H9 (cell line): ENCODE measurements around the gene BIN1. TPM values are rescaled to one million over a fixed set of nuclear protein-coding genes. Genes with fewer than 3 reads are reported as not detected.

Experiments used
- DNase-seq: peaks from one replicate; pipeline ENCODE4 v3.0.0-alpha.2; 2017
- H2AFZ ChIP-seq: one replicate; pipeline ENCODE4 v1.6.1; 2013; ENCODE audit warnings: mild to moderate bottlenecking, low read length, control low read depth, moderate library complexity
- H2AK5ac ChIP-seq: 2 replicates; pipeline ENCODE4 v1.6.1; 2013; ENCODE audit warnings: low read length, control low read depth, mixed read lengths; ENCODE audit not compliant: insufficient read length
- H2BK120ac ChIP-seq: one replicate; pipeline ENCODE4 v1.6.1; 2013; ENCODE audit warnings: low read depth, mild to moderate bottlenecking, low read length, control low read depth, inconsistent platforms; ENCODE audit not compliant: poor library complexity, severe bottlenecking
- H2BK12ac ChIP-seq: 2 replicates; pipeline ENCODE4 v1.6.1; 2013; ENCODE audit warnings: low read length, control low read depth, mixed read lengths, low read depth; ENCODE audit not compliant: insufficient read length
- H2BK15ac ChIP-seq: 2 replicates; pipeline ENCODE4 v1.6.1; 2013; ENCODE audit warnings: low read depth, low read length, control low read depth
- H2BK20ac ChIP-seq: one replicate; pipeline ENCODE4 v1.6.1; 2013; ENCODE audit warnings: low read depth, mild to moderate bottlenecking, low read length, control low read depth, inconsistent platforms; ENCODE audit not compliant: poor library complexity, severe bottlenecking
- H2BK5ac ChIP-seq: 2 replicates; pipeline ENCODE4 v1.6.1; 2013; ENCODE audit warnings: low read length, control low read depth, mixed read lengths; ENCODE audit not compliant: insufficient read length
- H3K14ac ChIP-seq: 2 replicates; pipeline ENCODE4 v1.6.1; 2013; ENCODE audit warnings: low read length, control low read depth; ENCODE audit not compliant: insufficient read depth
- H3K18ac ChIP-seq: 2 replicates; pipeline ENCODE4 v1.6.1; 2013; ENCODE audit warnings: low read depth, mild to moderate bottlenecking, mixed read lengths, low read length, control low read depth; ENCODE audit not compliant: insufficient read length
- H3K23ac ChIP-seq: 2 replicates; pipeline ENCODE4 v1.6.1; 2013; ENCODE audit warnings: low read length, control low read depth, mixed read lengths, low read depth; ENCODE audit not compliant: insufficient read length
- H3K23me2 ChIP-seq: 2 replicates; pipeline ENCODE4 v1.6.1; 2013; ENCODE audit warnings: low read depth, mild to moderate bottlenecking, mixed read lengths, low read length, control low read depth; ENCODE audit not compliant: insufficient read length, poor library complexity, severe bottlenecking
- H3K27ac ChIP-seq: 2 replicates; pipeline ENCODE4 v1.5.1; 2013; ENCODE audit warnings: low read length, control low read depth, mixed read lengths, low read depth; ENCODE audit not compliant: insufficient read length
- H3K27me3 ChIP-seq: 2 replicates; pipeline ENCODE4 v1.6.1; 2013; ENCODE audit warnings: low read length, control low read depth, inconsistent platforms; ENCODE audit not compliant: insufficient read depth
- H3K4ac ChIP-seq: 2 replicates; pipeline ENCODE4 v1.6.1; 2013; ENCODE audit warnings: low read depth, mild to moderate bottlenecking, control low read depth, inconsistent platforms, low read length, moderate library complexity
- H3K4me1 ChIP-seq: 2 replicates; pipeline ENCODE4 v1.6.1; 2013; ENCODE audit warnings: low read length, control low read depth, inconsistent platforms; ENCODE audit not compliant: insufficient read depth
- H3K4me2 ChIP-seq: 2 replicates; pipeline ENCODE4 v1.6.1; 2013; ENCODE audit warnings: low read length, control low read depth, mixed read lengths; ENCODE audit not compliant: insufficient read length, insufficient read depth
- H3K56ac ChIP-seq: 2 replicates; pipeline ENCODE4 v1.6.1; 2013; ENCODE audit warnings: low read depth, mild to moderate bottlenecking, mixed read lengths, low read length, control low read depth; ENCODE audit not compliant: insufficient read length
- H3K79me1 ChIP-seq: 2 replicates; pipeline ENCODE4 v1.6.1; 2013; ENCODE audit warnings: low read depth, mild to moderate bottlenecking, moderate library complexity, low read length, control low read depth, inconsistent platforms; ENCODE audit not compliant: insufficient read depth, poor library complexity, severe bottlenecking
- H3K79me2 ChIP-seq: 2 replicates; pipeline ENCODE4 v1.6.1; 2013; ENCODE audit warnings: low read length, control low read depth, inconsistent platforms; ENCODE audit not compliant: insufficient read depth
- H3K9ac ChIP-seq: 2 replicates; pipeline ENCODE4 v1.6.1; 2013; ENCODE audit warnings: low read length, control low read depth, mixed read lengths; ENCODE audit not compliant: insufficient read length; ENCODE audit errors: extremely low read depth
- H3K9me3 ChIP-seq: one replicate; pipeline ENCODE4 v1.6.1; 2013; ENCODE audit warnings: low read depth, low read length, inconsistent platforms; ENCODE audit not compliant: control insufficient read depth
- H3T11ph ChIP-seq: one replicate; pipeline ENCODE4 v1.6.1; 2013; ENCODE audit warnings: mild to moderate bottlenecking, low read length, control low read depth, inconsistent platforms
- H4K20me1 ChIP-seq: one replicate; pipeline ENCODE4 v1.6.1; 2013; ENCODE audit not compliant: control insufficient read depth, insufficient read length, insufficient read depth
- H4K5ac ChIP-seq: 2 replicates; pipeline ENCODE4 v1.6.1; 2013; ENCODE audit warnings: low read depth, mild to moderate bottlenecking, mixed read lengths, low read length, control low read depth; ENCODE audit not compliant: insufficient read length
- H4K8ac ChIP-seq: replicated peaks from 2 replicates; pipeline ENCODE4 v1.6.1; 2013; ENCODE audit warnings: low read length, control low read depth, mixed read lengths, low read depth; ENCODE audit not compliant: insufficient read length
- H4K91ac ChIP-seq: 2 replicates; pipeline ENCODE4 v1.6.1; 2013; ENCODE audit warnings: low read depth, mild to moderate bottlenecking, moderate library complexity, mixed read lengths, low read length, control low read depth; ENCODE audit not compliant: insufficient read length
- H3K27ac Mint-ChIP-seq, 3 experiments: 2 replicates in 2 of 3; 3 replicates in 1 of 3; pipeline ENCODE4 v1.8.0; 2020 to 2021; ENCODE audit warnings: mixed read lengths in 3 of 3, mild to moderate bottlenecking in 1 of 3, moderate library complexity in 1 of 3
- H3K27me3 Mint-ChIP-seq: 2 replicates; pipeline ENCODE4 v1.8.0; 2021; ENCODE audit warnings: low read depth, mild to moderate bottlenecking, moderate library complexity, mixed read lengths
- H3K36me3 Mint-ChIP-seq, 3 experiments: 2 replicates in 2 of 3; 3 replicates in 1 of 3; pipeline ENCODE4 v1.8.0; 2020 to 2021; ENCODE audit warnings: low read depth in 3 of 3, mixed read lengths in 3 of 3; ENCODE audit not compliant: insufficient read depth in 1 of 3
- H3K4me1 Mint-ChIP-seq, 2 experiments: 2 replicates each; pipeline ENCODE4 v1.8.0; 2020; ENCODE audit warnings: mixed read lengths in 2 of 2
- H3K4me3 Mint-ChIP-seq, 2 experiments: 2 replicates in 1 of 2; 3 replicates in 1 of 2; pipeline ENCODE4 v1.8.0; 2020 to 2021; ENCODE audit warnings: mild to moderate bottlenecking in 2 of 2, mixed read lengths in 2 of 2, moderate library complexity in 1 of 2
- H3K9me3 Mint-ChIP-seq, 2 experiments: 2 replicates in 1 of 2; 3 replicates in 1 of 2; pipeline ENCODE4 v1.8.0; 2020; ENCODE audit warnings: mild to moderate bottlenecking in 2 of 2, mixed read lengths in 2 of 2, moderate library complexity in 1 of 2
- WGBS: extraction: QIAGEN DNeasy Blood & Tissue Kit; methylation state at CpG from one replicate; pipeline ENCODE4 v1.1.7; 2013; ENCODE audit warnings: missing lambda C conversion rate, low lambda C conversion rate, mixed read lengths; ENCODE audit not compliant: insufficient read length; ENCODE audit errors: extremely low coverage; 5-methylcytosine and 5-hydroxymethylcytosine counted together
- total RNA-seq: library from RNA; stranded (reverse); gene quantifications from 2 replicates; pipeline ENCODE4 v1.2.1, GENCODE V29; 2021
- TF ChIP-seq, protein P1 (sequence below): fragments of 200-600 bp; sonication (generic); conservative IDR thresholded peaks from 3 replicates; pipeline ENCODE4 v1.8.0; 2021; ENCODE audit warnings: antibody characterized with exemption, mild to moderate bottlenecking

Gene BIN1
- total RNA-seq, 1 experiment from 2014 or later, result 32.0 TPM

DNA sequence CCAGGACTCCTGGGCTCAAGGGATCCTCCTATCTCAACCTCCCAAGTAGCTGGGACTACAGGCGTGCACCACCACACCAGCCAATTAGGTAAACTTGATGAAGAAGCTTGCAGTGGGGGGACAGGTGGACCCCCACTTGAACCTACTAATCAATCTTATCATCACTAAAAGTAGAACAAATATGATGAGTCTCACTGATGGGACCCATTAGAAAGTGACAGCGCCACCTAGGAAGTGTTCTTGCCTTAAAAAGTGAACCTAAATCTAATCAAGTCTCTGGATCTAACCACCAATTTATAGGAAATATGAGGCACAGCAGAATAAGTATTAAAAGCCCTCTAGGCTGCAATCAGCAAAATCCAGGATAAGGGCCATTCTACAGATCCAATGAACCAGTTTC is 79.2 kb downstream of the BIN1 start:
- no peaks in the 10 kb centered on the region for H3K27me3 Mint-ChIP-seq
- no CpG with 5 or more reads among the region's 2 CpGs for WGBS
- TF ChIP-seq, protein P1, sequence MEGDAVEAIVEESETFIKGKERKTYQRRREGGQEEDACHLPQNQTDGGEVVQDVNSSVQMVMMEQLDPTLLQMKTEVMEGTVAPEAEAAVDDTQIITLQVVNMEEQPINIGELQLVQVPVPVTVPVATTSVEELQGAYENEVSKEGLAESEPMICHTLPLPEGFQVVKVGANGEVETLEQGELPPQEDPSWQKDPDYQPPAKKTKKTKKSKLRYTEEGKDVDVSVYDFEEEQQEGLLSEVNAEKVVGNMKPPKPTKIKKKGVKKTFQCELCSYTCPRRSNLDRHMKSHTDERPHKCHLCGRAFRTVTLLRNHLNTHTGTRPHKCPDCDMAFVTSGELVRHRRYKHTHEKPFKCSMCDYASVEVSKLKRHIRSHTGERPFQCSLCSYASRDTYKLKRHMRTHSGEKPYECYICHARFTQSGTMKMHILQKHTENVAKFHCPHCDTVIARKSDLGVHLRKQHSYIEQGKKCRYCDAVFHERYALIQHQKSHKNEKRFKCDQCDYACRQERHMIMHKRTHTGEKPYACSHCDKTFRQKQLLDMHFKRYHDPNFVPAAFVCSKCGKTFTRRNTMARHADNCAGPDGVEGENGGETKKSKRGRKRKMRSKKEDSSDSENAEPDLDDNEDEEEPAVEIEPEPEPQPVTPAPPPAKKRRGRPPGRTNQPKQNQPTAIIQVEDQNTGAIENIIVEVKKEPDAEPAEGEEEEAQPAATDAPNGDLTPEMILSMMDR, result peak; percentile 64
- H3K4me1 Mint-ChIP-seq, result peaks cover 9 to 14% of the 10 kb centered on the region in 2 experiments
- Histone ChIP-seq H4K91ac (no peak overlapping the region), H3T11ph (no peak overlapping the region), H2BK120ac (no peak overlapping the region), H3K23ac (no peak overlapping the region), H3K23me2 (peaks cover 3% of the 10 kb centered on the region), H2BK12ac (no peak overlapping the region), H3K56ac (no peak overlapping the region), H3K14ac (no peak overlapping the region), H2AFZ (no peak overlapping the region), H3K9me3 (no peaks in the 10 kb centered on the region), H4K20me1 (no peaks in the 10 kb centered on the region), H3K4me2 (no peak overlapping the region), H2BK5ac (no peak overlapping the region), H3K27ac (no peak overlapping the region), H3K4me1 (no peaks in the 10 kb centered on the region), H3K79me1 (no peaks in the 10 kb centered on the region), H2BK20ac (no peak overlapping the region), H2BK15ac (no peak overlapping the region), H3K79me2 (no peaks in the 10 kb centered on the region), H3K18ac (no peak overlapping the region), H3K27me3 (no peaks in the 10 kb centered on the region), H3K4ac (no peak overlapping the region), H2AK5ac (no peak overlapping the region), H4K5ac (no peak overlapping the region), H3K9ac (no peak overlapping the region), H4K8ac (no peak overlapping the region)
- DNase-seq, result no peak
- H3K27ac Mint-ChIP-seq, result no peak overlapping the region
- H3K36me3 Mint-ChIP-seq, result peaks cover 0 to 7% (median 2%) of the 10 kb centered on the region in 3 experiments; a peak in 3 of 7 replicates
- peaks cover 0 to 10% of the 10 kb centered on the region in 2 experiments; a peak in 1 of 5 replicates for H3K9me3 Mint-ChIP-seq
- H3K4me3 Mint-ChIP-seq, result no peak overlapping the region
